Parathyroid adenoma (tissue), 2 donors: ENCODE measurements around the gene FGGY.

Experiments
- H2AFZ ChIP-seq: fragments of 300-600 bp; sonication (generic); one replicate; pipeline ENCODE4 v1.7.0; 2017; ENCODE audit warnings: antibody characterized with exemption, mild to moderate bottlenecking
- H3K27ac ChIP-seq: fragments of 300-600 bp; sonication (generic); one replicate; pipeline ENCODE4 v1.7.0; 2017
- H3K27me3 ChIP-seq: fragments of 300-600 bp; sonication (generic); one replicate; pipeline ENCODE4 v1.7.0; 2017; ENCODE audit warnings: low read length; ENCODE audit not compliant: control insufficient read depth, insufficient read depth
- H3K36me3 ChIP-seq: fragments of 300-600 bp; sonication (generic); one replicate; pipeline ENCODE4 v1.7.0; 2017; ENCODE audit warnings: low read length; ENCODE audit not compliant: control insufficient read depth, insufficient read depth
- H3K4me1 ChIP-seq: fragments of 300-600 bp; sonication (generic); one replicate; pipeline ENCODE4 v1.7.0; 2017; ENCODE audit warnings: control low read depth
- H3K4me2 ChIP-seq: fragments of 300-600 bp; sonication (generic); one replicate; pipeline ENCODE4 v1.7.0; 2017; ENCODE audit warnings: low read length
- H3K4me3 ChIP-seq: fragments of 300-600 bp; sonication (generic); one replicate; pipeline ENCODE4 v1.7.0; 2017; ENCODE audit warnings: low read depth, low read length
- H3K79me2 ChIP-seq: fragments of 300-600 bp; sonication (generic); one replicate; pipeline ENCODE4 v1.7.0; 2017; ENCODE audit warnings: control low read depth
- H3K9ac ChIP-seq: fragments of 300-600 bp; sonication (generic); one replicate; pipeline ENCODE4 v1.7.0; 2017; ENCODE audit warnings: mild to moderate bottlenecking
- H3K9me3 ChIP-seq: fragments of 300-600 bp; sonication (generic); one replicate; pipeline ENCODE4 v1.7.0; 2017; ENCODE audit warnings: low read length; ENCODE audit not compliant: control insufficient read depth
- TF ChIP-seq, protein P1 (sequence below): fragments of 300-600 bp; sonication (generic); IDR thresholded peaks from one replicate; pipeline ENCODE4 v1.7.0; 2017; ENCODE audit warnings: antibody characterized with exemption, mild to moderate bottlenecking
- donor health status: primary hyperparathyroidism.

FGGY gene

DNA sequence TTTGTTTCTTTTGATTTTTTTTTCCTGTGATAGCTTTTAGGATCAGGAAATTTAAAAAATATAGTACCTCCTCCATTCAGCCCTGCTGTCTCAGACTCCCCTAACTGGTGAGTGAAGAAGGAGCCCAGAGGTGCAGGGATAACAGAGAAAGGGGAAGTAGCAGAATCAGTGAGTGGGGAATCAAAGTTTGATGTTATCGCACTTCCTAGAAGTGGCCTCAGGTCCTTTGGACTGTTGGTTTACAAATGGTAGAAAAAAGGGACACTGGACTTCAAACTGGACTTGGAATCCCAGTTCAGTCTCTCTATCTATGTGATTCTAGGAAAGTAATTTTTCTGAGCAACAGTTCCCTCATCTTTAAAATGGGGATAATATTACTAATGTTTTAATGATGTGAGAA is 99.5 kb downstream of the FGGY start:
- no peak overlapping the region for H3K9ac ChIP-seq
- no peaks in the 10 kb centered on the region for H3K79me2 ChIP-seq
- H2AFZ ChIP-seq = no peak overlapping the region
- H3K27ac ChIP-seq = no peak overlapping the region
- no peaks in the 10 kb centered on the region for H3K9me3 ChIP-seq
- TF ChIP-seq, protein P1, sequence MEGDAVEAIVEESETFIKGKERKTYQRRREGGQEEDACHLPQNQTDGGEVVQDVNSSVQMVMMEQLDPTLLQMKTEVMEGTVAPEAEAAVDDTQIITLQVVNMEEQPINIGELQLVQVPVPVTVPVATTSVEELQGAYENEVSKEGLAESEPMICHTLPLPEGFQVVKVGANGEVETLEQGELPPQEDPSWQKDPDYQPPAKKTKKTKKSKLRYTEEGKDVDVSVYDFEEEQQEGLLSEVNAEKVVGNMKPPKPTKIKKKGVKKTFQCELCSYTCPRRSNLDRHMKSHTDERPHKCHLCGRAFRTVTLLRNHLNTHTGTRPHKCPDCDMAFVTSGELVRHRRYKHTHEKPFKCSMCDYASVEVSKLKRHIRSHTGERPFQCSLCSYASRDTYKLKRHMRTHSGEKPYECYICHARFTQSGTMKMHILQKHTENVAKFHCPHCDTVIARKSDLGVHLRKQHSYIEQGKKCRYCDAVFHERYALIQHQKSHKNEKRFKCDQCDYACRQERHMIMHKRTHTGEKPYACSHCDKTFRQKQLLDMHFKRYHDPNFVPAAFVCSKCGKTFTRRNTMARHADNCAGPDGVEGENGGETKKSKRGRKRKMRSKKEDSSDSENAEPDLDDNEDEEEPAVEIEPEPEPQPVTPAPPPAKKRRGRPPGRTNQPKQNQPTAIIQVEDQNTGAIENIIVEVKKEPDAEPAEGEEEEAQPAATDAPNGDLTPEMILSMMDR = no peak
- H3K27me3 ChIP-seq = no peaks in the 10 kb centered on the region
- no peak overlapping the region for H3K4me3 ChIP-seq
- H3K36me3 ChIP-seq = no peaks in the 10 kb centered on the region
- peaks cover 21% of the 10 kb centered on the region for H3K4me1 ChIP-seq
- H3K4me2 ChIP-seq = no peak overlapping the region

DNA sequence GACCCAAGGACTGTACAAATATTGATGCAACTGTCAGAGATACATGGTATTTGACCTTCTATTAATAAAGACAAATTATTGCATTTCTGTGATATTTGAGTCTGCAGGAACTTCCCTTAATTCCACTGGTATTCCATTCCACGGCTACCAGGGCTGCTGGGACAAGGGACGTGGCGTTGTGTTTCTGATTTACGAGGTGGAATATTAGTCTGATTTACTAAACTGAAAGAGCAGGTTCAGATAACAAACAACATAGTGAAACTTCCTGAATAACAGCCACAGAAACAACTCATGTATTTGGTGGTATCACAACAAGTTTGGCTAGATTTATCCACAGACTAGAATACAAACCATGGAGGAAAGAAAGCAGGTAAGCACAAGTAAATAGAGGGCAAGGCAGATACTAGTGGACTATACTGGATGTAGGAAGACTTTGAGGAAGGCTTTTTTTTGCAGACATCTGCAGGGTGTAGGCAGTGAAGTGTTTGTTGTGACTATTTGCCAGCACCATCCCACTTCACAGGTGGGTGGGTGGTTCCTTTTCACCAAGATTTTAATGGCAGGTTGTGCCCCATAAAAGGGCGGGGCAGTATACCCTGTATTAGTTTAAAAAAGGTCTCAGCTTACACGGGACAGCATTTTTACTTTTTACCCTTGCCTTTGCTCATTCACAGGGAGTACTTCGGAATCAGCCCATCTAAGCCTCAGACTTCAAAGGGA is 100.4 kb downstream of the FGGY start:
- H2AFZ ChIP-seq = no peak overlapping the region
- H3K4me3 ChIP-seq = no peak overlapping the region
- peaks cover 18% of the 10 kb centered on the region for H3K4me1 ChIP-seq

DNA sequence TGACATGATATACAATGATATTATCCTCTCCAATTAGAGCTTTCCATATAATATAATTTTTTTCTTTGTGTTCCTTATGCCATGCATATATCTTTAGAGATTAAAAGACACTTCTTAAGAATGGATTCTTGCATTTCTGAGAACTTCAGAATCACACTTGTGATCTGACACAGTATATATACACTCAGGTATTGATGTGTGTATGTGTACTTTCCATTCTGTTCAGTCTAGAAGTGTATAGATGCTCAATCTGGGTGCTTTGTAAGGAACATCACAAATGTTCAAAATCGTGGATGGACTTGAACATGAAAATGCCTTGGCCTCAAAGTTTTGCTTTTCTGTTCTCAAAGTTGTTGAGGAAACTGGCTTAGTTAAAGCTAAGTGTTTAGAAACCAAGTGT is 102.7 kb downstream of the FGGY start:
- H3K79me2 ChIP-seq = no peaks in the 10 kb centered on the region
- H3K4me3 ChIP-seq = no peak overlapping the region
- no peaks in the 10 kb centered on the region for H3K27me3 ChIP-seq
- H3K4me2 ChIP-seq = no peak overlapping the region
- no peak overlapping the region for H2AFZ ChIP-seq
- H3K27ac ChIP-seq = no peak overlapping the region
- TF ChIP-seq, protein P1 = no peak
- H3K4me1 ChIP-seq = no peaks in the 10 kb centered on the region
- no peak overlapping the region for H3K9ac ChIP-seq
- H3K36me3 ChIP-seq = no peaks in the 10 kb centered on the region
- H3K9me3 ChIP-seq = no peaks in the 10 kb centered on the region

More for the DNA sequence above, 100.4 kb downstream of the FGGY start:
- Histone ChIP-seq H3K27me3 (no peaks in the 10 kb centered on the region), H3K4me2 (no peak overlapping the region), H3K27ac (no peak overlapping the region), H3K9me3 (no peaks in the 10 kb centered on the region), H3K9ac (no peak overlapping the region), H3K79me2 (no peaks in the 10 kb centered on the region), H3K36me3 (no peaks in the 10 kb centered on the region)
- TF ChIP-seq, protein P1 = no peak

DNA sequence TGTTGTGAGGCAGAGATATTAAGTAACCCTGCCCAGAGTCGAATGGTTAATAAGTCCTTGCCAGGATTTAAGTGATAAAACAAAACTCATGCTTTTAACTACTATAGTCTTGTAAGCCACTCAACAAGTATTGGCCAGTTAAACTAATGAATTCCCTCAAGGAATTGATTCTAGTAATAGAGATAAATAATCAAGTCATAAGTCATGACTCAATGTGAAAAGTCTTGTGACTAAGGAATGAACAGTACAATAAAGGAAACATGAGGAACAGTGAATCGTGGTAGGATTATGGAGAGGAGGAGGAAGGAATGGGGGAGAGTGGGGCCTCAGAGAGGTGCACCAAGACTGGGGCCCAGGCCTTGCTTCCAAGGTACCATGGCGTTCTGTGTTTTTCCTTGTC is 104.7 kb downstream of the FGGY start:
- no peak overlapping the region for H3K9ac ChIP-seq
- no peaks in the 10 kb centered on the region for H3K4me1 ChIP-seq
- H3K27ac ChIP-seq = no peak overlapping the region
- no peak overlapping the region for H2AFZ ChIP-seq
- no peaks in the 10 kb centered on the region for H3K36me3 ChIP-seq
- H3K27me3 ChIP-seq = no peaks in the 10 kb centered on the region
- H3K79me2 ChIP-seq = no peaks in the 10 kb centered on the region
- no peak overlapping the region for H3K4me3 ChIP-seq
- TF ChIP-seq, protein P1 = no peak
- H3K9me3 ChIP-seq = no peaks in the 10 kb centered on the region
- no peak overlapping the region for H3K4me2 ChIP-seq

DNA sequence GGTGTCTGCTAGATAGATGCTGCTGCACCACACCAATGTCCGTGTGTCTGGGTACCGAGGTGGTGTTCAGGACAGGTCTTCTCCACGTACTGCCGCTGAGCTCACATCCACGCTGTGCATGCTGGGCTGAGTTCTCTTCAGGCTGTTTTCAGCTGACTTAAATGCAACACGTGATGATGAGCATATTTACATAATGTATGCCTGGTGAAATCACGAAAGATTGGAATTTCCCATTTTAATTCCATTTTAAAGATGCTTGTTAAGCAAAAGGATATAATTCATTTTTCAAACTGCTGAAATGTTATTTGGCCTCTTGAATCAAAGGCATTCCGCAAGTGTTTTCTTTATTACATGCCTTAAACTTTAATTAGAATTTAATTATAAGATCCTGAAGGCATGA is 107.9 kb downstream of the FGGY start:
- H3K4me1 ChIP-seq = peaks cover 3% of the 10 kb centered on the region
- H3K79me2 ChIP-seq = no peaks in the 10 kb centered on the region
- no peaks in the 10 kb centered on the region for H3K36me3 ChIP-seq
- H3K9me3 ChIP-seq = no peaks in the 10 kb centered on the region
- no peak overlapping the region for H2AFZ ChIP-seq
- H3K27me3 ChIP-seq = no peaks in the 10 kb centered on the region
- no peak overlapping the region for H3K27ac ChIP-seq
- TF ChIP-seq, protein P1 = no peak
- no peak overlapping the region for H3K9ac ChIP-seq
- no peak overlapping the region for H3K4me2 ChIP-seq
- no peak overlapping the region for H3K4me3 ChIP-seq
